Head of caudate nucleus (tissue), 42 donors: Measurements from ENCODE around the gene PAK6.

ENCODE experiments used
- DNase-seq, 42 donors: peaks; one replicate each; pipeline versions ENCODE4 v3.0.0 to v3.0.0-alpha.2; 2020 to 2021; ENCODE audit warnings: mixed read lengths in 7 of 42
- intact Hi-C: fragments of 100-400 bp; cut with DNase I; formaldehyde crosslinking; loops from one replicate; pipeline ENCODE4 v1.15.0; 2022

The PAK6 gene

GRCh38 chr15:40297356-40297755, 58.5 kb downstream of the PAK6 start:
- DNase-seq, result no peak
- intact Hi-C loops, result no loop called here

GRCh38 chr15:40298216-40298935, 59.5 kb downstream of the PAK6 start:
- intact Hi-C loops, result no loop called here
- no peak for DNase-seq

- intact Hi-C loops, result no loop called here
- DNase-seq, result no peak
Measured at GRCh38 chr15:40300367-40300766, 61.5 kb downstream of the PAK6 start.

- intact Hi-C loops, result no loop called here
- DNase-seq, result no peak
Measured at GRCh38 chr15:40300771-40301170, 61.9 kb downstream of the PAK6 start.

GRCh38 chr15:40301467-40302179, 62.8 kb downstream of the PAK6 start:
- peak in 20 of 42 donors; percentile 19 to 80 (median 55) for DNase-seq
- intact Hi-C loops, result no loop called here

GRCh38 chr15:40302288-40302886, 63.5 kb downstream of the PAK6 start:
- intact Hi-C loops, result no loop called here
- no peak for DNase-seq

GRCh38 chr15:40302981-40303380, 64.1 kb downstream of the PAK6 start:
- intact Hi-C loops, result no loop called here
- no peak for DNase-seq

- no peak for DNase-seq
- intact Hi-C loops, result no loop called here
Measured at GRCh38 chr15:40303576-40303975, 64.7 kb downstream of the PAK6 start.

- intact Hi-C loops, result no loop called here
Measured at GRCh38 chr15:40305281-40305680, 66.4 kb downstream of the PAK6 start.

GRCh38 chr15:40306371-40306770, 67.5 kb downstream of the PAK6 start:
- intact Hi-C loops, result no loop called here

More at GRCh38 chr15:40305281-40305680, 66.4 kb downstream of the PAK6 start:
- peak in 1 of 42 donors; percentile 6 for DNase-seq

GRCh38 chr15:40306908-40307307, 68.0 kb downstream of the PAK6 start:
- DNase-seq, result no peak
- intact Hi-C loops, result no loop called here

More at GRCh38 chr15:40306371-40306770, 67.5 kb downstream of the PAK6 start:
- DNase-seq, result peak in 21 of 42 donors; percentile 29 to 64 (median 44)

GRCh38 chr15:40307421-40308211, 68.8 kb downstream of the PAK6 start, which contains the start of gene PLCB2:
Gene PLCB2, minus strand, starts transcription at chr15:40307935. Its CDS starts 263 bp downstream, at chr15:40307672.
- DNase-seq, result peak in 14 of 42 donors; percentile 11 to 64 (median 40)
- intact Hi-C loops, result no loop called here

- DNase-seq, result no peak
- intact Hi-C loops, result no loop called here
Measured at GRCh38 chr15:40309344-40309862, 70.5 kb downstream of the PAK6 start.

GRCh38 chr15:40310001-40310959, 71.4 kb downstream of the PAK6 start:
- DNase-seq, result peak; percentile 33 to 82 (median 66)
- intact Hi-C loops, result no loop called here

GRCh38 chr15:40310993-40311392, 72.1 kb downstream of the PAK6 start:
- no peak for DNase-seq
- intact Hi-C loops, result no loop called here

- no peak for DNase-seq
- intact Hi-C loops, result no loop called here
Measured at GRCh38 chr15:40312370-40313158, 73.7 kb downstream of the PAK6 start.
